H9 (cell line): ENCODE measurements around the gene FGFBP2. TPM values are rescaled to one million over a fixed set of nuclear protein-coding genes. Genes with fewer than 3 reads are reported as not detected.

ENCODE experiments used
- DNase-seq: peaks from one replicate; pipeline ENCODE4 v3.0.0-alpha.2; 2017
- H2AFZ ChIP-seq: one replicate; pipeline ENCODE4 v1.6.1; 2013; ENCODE audit warnings: mild to moderate bottlenecking, low read length, control low read depth, moderate library complexity
- H2AK5ac ChIP-seq: 2 replicates; pipeline ENCODE4 v1.6.1; 2013; ENCODE audit warnings: low read length, control low read depth, mixed read lengths; ENCODE audit not compliant: insufficient read length
- H2BK120ac ChIP-seq: one replicate; pipeline ENCODE4 v1.6.1; 2013; ENCODE audit warnings: low read depth, mild to moderate bottlenecking, low read length, control low read depth, inconsistent platforms; ENCODE audit not compliant: poor library complexity, severe bottlenecking
- H2BK12ac ChIP-seq: 2 replicates; pipeline ENCODE4 v1.6.1; 2013; ENCODE audit warnings: low read length, control low read depth, mixed read lengths, low read depth; ENCODE audit not compliant: insufficient read length
- H2BK15ac ChIP-seq: 2 replicates; pipeline ENCODE4 v1.6.1; 2013; ENCODE audit warnings: low read depth, low read length, control low read depth
- H2BK20ac ChIP-seq: one replicate; pipeline ENCODE4 v1.6.1; 2013; ENCODE audit warnings: low read depth, mild to moderate bottlenecking, low read length, control low read depth, inconsistent platforms; ENCODE audit not compliant: poor library complexity, severe bottlenecking
- H2BK5ac ChIP-seq: 2 replicates; pipeline ENCODE4 v1.6.1; 2013; ENCODE audit warnings: low read length, control low read depth, mixed read lengths; ENCODE audit not compliant: insufficient read length
- H3K14ac ChIP-seq: 2 replicates; pipeline ENCODE4 v1.6.1; 2013; ENCODE audit warnings: low read length, control low read depth; ENCODE audit not compliant: insufficient read depth
- H3K18ac ChIP-seq: 2 replicates; pipeline ENCODE4 v1.6.1; 2013; ENCODE audit warnings: low read depth, mild to moderate bottlenecking, mixed read lengths, low read length, control low read depth; ENCODE audit not compliant: insufficient read length
- H3K23ac ChIP-seq: 2 replicates; pipeline ENCODE4 v1.6.1; 2013; ENCODE audit warnings: low read length, control low read depth, mixed read lengths, low read depth; ENCODE audit not compliant: insufficient read length
- H3K23me2 ChIP-seq: 2 replicates; pipeline ENCODE4 v1.6.1; 2013; ENCODE audit warnings: low read depth, mild to moderate bottlenecking, mixed read lengths, low read length, control low read depth; ENCODE audit not compliant: insufficient read length, poor library complexity, severe bottlenecking
- H3K27ac ChIP-seq: 2 replicates; pipeline ENCODE4 v1.5.1; 2013; ENCODE audit warnings: low read length, control low read depth, mixed read lengths, low read depth; ENCODE audit not compliant: insufficient read length
- H3K27me3 ChIP-seq: 2 replicates; pipeline ENCODE4 v1.6.1; 2013; ENCODE audit warnings: low read length, control low read depth, inconsistent platforms; ENCODE audit not compliant: insufficient read depth
- H3K4ac ChIP-seq: 2 replicates; pipeline ENCODE4 v1.6.1; 2013; ENCODE audit warnings: low read depth, mild to moderate bottlenecking, control low read depth, inconsistent platforms, low read length, moderate library complexity
- H3K4me1 ChIP-seq: 2 replicates; pipeline ENCODE4 v1.6.1; 2013; ENCODE audit warnings: low read length, control low read depth, inconsistent platforms; ENCODE audit not compliant: insufficient read depth
- H3K4me2 ChIP-seq: 2 replicates; pipeline ENCODE4 v1.6.1; 2013; ENCODE audit warnings: low read length, control low read depth, mixed read lengths; ENCODE audit not compliant: insufficient read length, insufficient read depth
- H3K56ac ChIP-seq: 2 replicates; pipeline ENCODE4 v1.6.1; 2013; ENCODE audit warnings: low read depth, mild to moderate bottlenecking, mixed read lengths, low read length, control low read depth; ENCODE audit not compliant: insufficient read length
- H3K79me1 ChIP-seq: 2 replicates; pipeline ENCODE4 v1.6.1; 2013; ENCODE audit warnings: low read depth, mild to moderate bottlenecking, moderate library complexity, low read length, control low read depth, inconsistent platforms; ENCODE audit not compliant: insufficient read depth, poor library complexity, severe bottlenecking
- H3K79me2 ChIP-seq: 2 replicates; pipeline ENCODE4 v1.6.1; 2013; ENCODE audit warnings: low read length, control low read depth, inconsistent platforms; ENCODE audit not compliant: insufficient read depth
- H3K9ac ChIP-seq: 2 replicates; pipeline ENCODE4 v1.6.1; 2013; ENCODE audit warnings: low read length, control low read depth, mixed read lengths; ENCODE audit not compliant: insufficient read length; ENCODE audit errors: extremely low read depth
- H3K9me3 ChIP-seq: one replicate; pipeline ENCODE4 v1.6.1; 2013; ENCODE audit warnings: low read depth, low read length, inconsistent platforms; ENCODE audit not compliant: control insufficient read depth
- H3T11ph ChIP-seq: one replicate; pipeline ENCODE4 v1.6.1; 2013; ENCODE audit warnings: mild to moderate bottlenecking, low read length, control low read depth, inconsistent platforms
- H4K20me1 ChIP-seq: one replicate; pipeline ENCODE4 v1.6.1; 2013; ENCODE audit not compliant: control insufficient read depth, insufficient read length, insufficient read depth
- H4K5ac ChIP-seq: 2 replicates; pipeline ENCODE4 v1.6.1; 2013; ENCODE audit warnings: low read depth, mild to moderate bottlenecking, mixed read lengths, low read length, control low read depth; ENCODE audit not compliant: insufficient read length
- H4K8ac ChIP-seq: replicated peaks from 2 replicates; pipeline ENCODE4 v1.6.1; 2013; ENCODE audit warnings: low read length, control low read depth, mixed read lengths, low read depth; ENCODE audit not compliant: insufficient read length
- H4K91ac ChIP-seq: 2 replicates; pipeline ENCODE4 v1.6.1; 2013; ENCODE audit warnings: low read depth, mild to moderate bottlenecking, moderate library complexity, mixed read lengths, low read length, control low read depth; ENCODE audit not compliant: insufficient read length
- H3K27ac Mint-ChIP-seq, 3 experiments: 2 replicates in 2 of 3; 3 replicates in 1 of 3; pipeline ENCODE4 v1.8.0; 2020 to 2021; ENCODE audit warnings: mixed read lengths in 3 of 3, mild to moderate bottlenecking in 1 of 3, moderate library complexity in 1 of 3
- H3K27me3 Mint-ChIP-seq: 2 replicates; pipeline ENCODE4 v1.8.0; 2021; ENCODE audit warnings: low read depth, mild to moderate bottlenecking, moderate library complexity, mixed read lengths
- H3K36me3 Mint-ChIP-seq, 3 experiments: 2 replicates in 2 of 3; 3 replicates in 1 of 3; pipeline ENCODE4 v1.8.0; 2020 to 2021; ENCODE audit warnings: low read depth in 3 of 3, mixed read lengths in 3 of 3; ENCODE audit not compliant: insufficient read depth in 1 of 3
- H3K4me1 Mint-ChIP-seq, 2 experiments: 2 replicates each; pipeline ENCODE4 v1.8.0; 2020; ENCODE audit warnings: mixed read lengths in 2 of 2
- H3K4me3 Mint-ChIP-seq, 2 experiments: 2 replicates in 1 of 2; 3 replicates in 1 of 2; pipeline ENCODE4 v1.8.0; 2020 to 2021; ENCODE audit warnings: mild to moderate bottlenecking in 2 of 2, mixed read lengths in 2 of 2, moderate library complexity in 1 of 2
- H3K9me3 Mint-ChIP-seq, 2 experiments: 2 replicates in 1 of 2; 3 replicates in 1 of 2; pipeline ENCODE4 v1.8.0; 2020; ENCODE audit warnings: mild to moderate bottlenecking in 2 of 2, mixed read lengths in 2 of 2, moderate library complexity in 1 of 2
- WGBS: extraction: QIAGEN DNeasy Blood & Tissue Kit; methylation state at CpG from one replicate; pipeline ENCODE4 v1.1.7; 2013; ENCODE audit warnings: missing lambda C conversion rate, low lambda C conversion rate, mixed read lengths; ENCODE audit not compliant: insufficient read length; ENCODE audit errors: extremely low coverage; 5-methylcytosine and 5-hydroxymethylcytosine counted together
- total RNA-seq: library from RNA; stranded (reverse); gene quantifications from 2 replicates; pipeline ENCODE4 v1.2.1, GENCODE V29; 2021
- TF ChIP-seq, protein P1 (sequence below): fragments of 200-600 bp; sonication (generic); conservative IDR thresholded peaks from 3 replicates; pipeline ENCODE4 v1.8.0; 2021; ENCODE audit warnings: antibody characterized with exemption, mild to moderate bottlenecking

FGFBP2 gene
- total RNA-seq, 1 experiment from 2014 or later, result not detected

DNA sequence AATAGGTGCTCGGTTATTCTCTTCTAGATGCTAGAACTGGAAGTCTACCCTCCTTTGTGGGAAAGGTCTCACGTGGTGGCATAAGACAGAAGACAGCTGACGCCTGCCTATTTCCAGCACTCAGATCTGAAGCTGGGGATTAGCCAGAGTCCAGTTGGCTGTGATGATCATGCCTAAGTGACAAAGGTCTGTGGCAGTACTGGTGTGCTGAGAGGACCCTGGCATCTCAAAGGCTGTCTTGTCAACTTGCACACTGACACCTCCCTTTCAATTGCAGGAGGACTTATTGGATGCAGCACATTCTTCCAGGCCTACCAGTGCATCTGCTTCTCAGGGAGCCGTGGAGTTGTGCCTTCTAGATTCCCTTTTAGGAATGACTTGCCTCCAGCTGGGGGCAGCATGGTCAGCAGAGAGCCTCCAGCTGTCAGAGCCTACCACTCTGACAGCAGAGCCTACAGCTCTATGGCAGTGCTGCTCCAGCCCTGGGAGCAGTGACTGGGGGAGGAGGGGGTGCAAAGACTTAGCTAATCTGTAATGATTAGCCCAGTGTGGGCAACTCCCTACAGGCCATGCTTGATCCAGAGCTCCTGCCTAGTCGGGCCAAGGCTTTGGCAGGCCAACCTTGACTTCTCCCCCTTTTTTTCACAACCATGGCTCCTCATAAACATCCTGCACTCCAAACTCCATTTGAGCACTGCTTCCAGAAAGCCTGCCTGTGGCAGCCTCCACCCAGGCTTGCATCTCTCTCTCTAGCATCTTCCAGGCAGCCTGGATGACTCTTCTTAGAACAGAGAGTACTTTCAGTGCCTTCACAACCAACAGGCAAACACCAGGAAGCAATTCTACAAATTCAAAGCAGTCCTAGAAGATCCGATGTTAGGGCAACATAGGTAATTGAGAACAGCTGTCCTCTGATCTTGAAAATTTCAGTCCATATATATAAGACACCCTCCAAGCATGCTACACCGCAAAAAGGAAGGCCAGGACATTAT is 13.8 kb upstream of the FGFBP2 start:
- no CpG with 5 or more reads among the region's 7 CpGs for WGBS
- Histone ChIP-seq H3K4ac (no peak overlapping the region), H3K18ac (no peak overlapping the region), H3K9me3 (no peaks in the 10 kb centered on the region), H3K23ac (no peak overlapping the region), H2AFZ (no peak overlapping the region), H2BK20ac (no peak overlapping the region), H2AK5ac (no peak overlapping the region), H3K23me2 (no peaks in the 10 kb centered on the region), H3K27me3 (no peaks in the 10 kb centered on the region), H4K8ac (no peak overlapping the region), H3K9ac (no peak overlapping the region), H4K20me1 (no peaks in the 10 kb centered on the region), H2BK120ac (no peak overlapping the region), H3K79me1 (no peaks in the 10 kb centered on the region), H3K27ac (no peak overlapping the region), H2BK12ac (no peak overlapping the region), H3K56ac (no peak overlapping the region), H2BK15ac (no peak overlapping the region), H4K91ac (no peak overlapping the region), H3T11ph (no peak overlapping the region), H3K4me1 (no peaks in the 10 kb centered on the region), H3K14ac (no peak overlapping the region), H3K79me2 (no peaks in the 10 kb centered on the region), H3K4me2 (no peak overlapping the region), H2BK5ac (no peak overlapping the region), H4K5ac (no peak overlapping the region)
- no peaks in the 10 kb centered on the region for H3K9me3 Mint-ChIP-seq
- peaks cover 21 to 44% (median 28%) of the 10 kb centered on the region in 3 experiments for H3K36me3 Mint-ChIP-seq
- TF ChIP-seq, protein P1, sequence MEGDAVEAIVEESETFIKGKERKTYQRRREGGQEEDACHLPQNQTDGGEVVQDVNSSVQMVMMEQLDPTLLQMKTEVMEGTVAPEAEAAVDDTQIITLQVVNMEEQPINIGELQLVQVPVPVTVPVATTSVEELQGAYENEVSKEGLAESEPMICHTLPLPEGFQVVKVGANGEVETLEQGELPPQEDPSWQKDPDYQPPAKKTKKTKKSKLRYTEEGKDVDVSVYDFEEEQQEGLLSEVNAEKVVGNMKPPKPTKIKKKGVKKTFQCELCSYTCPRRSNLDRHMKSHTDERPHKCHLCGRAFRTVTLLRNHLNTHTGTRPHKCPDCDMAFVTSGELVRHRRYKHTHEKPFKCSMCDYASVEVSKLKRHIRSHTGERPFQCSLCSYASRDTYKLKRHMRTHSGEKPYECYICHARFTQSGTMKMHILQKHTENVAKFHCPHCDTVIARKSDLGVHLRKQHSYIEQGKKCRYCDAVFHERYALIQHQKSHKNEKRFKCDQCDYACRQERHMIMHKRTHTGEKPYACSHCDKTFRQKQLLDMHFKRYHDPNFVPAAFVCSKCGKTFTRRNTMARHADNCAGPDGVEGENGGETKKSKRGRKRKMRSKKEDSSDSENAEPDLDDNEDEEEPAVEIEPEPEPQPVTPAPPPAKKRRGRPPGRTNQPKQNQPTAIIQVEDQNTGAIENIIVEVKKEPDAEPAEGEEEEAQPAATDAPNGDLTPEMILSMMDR, result peak; percentile 31; the same call in 2 of the 3 replicates
- H3K27ac Mint-ChIP-seq, result peak overlapping the region in 1 of 3 experiments; percentile 3; a peak in 1 of 7 replicates
- peaks cover 8 to 9% of the 10 kb centered on the region in 2 experiments; a peak in 3 of 4 replicates for H3K4me1 Mint-ChIP-seq
- no peak overlapping the region for H3K4me3 Mint-ChIP-seq
- no peak for DNase-seq
- H3K27me3 Mint-ChIP-seq, result no peaks in the 10 kb centered on the region
